ENCODE results near the gene KCTD20.

DNA sequence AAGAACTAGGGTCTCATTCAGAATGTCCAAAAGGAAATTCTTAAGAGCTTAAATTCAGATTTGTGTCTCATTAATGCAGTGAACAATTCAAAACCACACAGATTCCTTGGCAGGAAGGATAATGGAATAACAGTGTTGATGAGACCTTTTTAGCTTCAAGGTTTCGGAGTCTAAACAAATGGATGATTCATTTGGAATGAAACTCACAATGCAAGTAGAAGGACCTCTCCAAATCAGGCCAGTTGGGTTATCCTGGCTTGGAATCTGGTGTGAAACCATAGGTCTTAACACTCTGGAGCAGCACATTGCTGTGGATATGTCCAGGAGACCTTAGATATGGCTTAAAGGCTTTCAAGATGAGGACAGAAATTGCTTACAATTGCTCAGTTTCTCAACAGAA lies 44.9 kb downstream of the KCTD20 start:
- TF ChIP-seq, protein P1, sequence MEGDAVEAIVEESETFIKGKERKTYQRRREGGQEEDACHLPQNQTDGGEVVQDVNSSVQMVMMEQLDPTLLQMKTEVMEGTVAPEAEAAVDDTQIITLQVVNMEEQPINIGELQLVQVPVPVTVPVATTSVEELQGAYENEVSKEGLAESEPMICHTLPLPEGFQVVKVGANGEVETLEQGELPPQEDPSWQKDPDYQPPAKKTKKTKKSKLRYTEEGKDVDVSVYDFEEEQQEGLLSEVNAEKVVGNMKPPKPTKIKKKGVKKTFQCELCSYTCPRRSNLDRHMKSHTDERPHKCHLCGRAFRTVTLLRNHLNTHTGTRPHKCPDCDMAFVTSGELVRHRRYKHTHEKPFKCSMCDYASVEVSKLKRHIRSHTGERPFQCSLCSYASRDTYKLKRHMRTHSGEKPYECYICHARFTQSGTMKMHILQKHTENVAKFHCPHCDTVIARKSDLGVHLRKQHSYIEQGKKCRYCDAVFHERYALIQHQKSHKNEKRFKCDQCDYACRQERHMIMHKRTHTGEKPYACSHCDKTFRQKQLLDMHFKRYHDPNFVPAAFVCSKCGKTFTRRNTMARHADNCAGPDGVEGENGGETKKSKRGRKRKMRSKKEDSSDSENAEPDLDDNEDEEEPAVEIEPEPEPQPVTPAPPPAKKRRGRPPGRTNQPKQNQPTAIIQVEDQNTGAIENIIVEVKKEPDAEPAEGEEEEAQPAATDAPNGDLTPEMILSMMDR (conservative IDR thresholded peaks at IDR 0.05; ENCODE audit: low read depth in 2 of 2) = no peak
- TF ChIP-seq, protein P2, sequence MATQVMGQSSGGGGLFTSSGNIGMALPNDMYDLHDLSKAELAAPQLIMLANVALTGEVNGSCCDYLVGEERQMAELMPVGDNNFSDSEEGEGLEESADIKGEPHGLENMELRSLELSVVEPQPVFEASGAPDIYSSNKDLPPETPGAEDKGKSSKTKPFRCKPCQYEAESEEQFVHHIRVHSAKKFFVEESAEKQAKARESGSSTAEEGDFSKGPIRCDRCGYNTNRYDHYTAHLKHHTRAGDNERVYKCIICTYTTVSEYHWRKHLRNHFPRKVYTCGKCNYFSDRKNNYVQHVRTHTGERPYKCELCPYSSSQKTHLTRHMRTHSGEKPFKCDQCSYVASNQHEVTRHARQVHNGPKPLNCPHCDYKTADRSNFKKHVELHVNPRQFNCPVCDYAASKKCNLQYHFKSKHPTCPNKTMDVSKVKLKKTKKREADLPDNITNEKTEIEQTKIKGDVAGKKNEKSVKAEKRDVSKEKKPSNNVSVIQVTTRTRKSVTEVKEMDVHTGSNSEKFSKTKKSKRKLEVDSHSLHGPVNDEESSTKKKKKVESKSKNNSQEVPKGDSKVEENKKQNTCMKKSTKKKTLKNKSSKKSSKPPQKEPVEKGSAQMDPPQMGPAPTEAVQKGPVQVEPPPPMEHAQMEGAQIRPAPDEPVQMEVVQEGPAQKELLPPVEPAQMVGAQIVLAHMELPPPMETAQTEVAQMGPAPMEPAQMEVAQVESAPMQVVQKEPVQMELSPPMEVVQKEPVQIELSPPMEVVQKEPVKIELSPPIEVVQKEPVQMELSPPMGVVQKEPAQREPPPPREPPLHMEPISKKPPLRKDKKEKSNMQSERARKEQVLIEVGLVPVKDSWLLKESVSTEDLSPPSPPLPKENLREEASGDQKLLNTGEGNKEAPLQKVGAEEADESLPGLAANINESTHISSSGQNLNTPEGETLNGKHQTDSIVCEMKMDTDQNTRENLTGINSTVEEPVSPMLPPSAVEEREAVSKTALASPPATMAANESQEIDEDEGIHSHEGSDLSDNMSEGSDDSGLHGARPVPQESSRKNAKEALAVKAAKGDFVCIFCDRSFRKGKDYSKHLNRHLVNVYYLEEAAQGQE (IDR thresholded peaks at IDR 0.05; ENCODE audit: unreplicated experiment) = no peak
- TF ChIP-seq EZH2 (IDR thresholded peaks at IDR 0.05; ENCODE audit: low read depth, unreplicated experiment) (no peak), POLR2AphosphoS5 (IDR thresholded peaks at IDR 0.05; ENCODE audit: low read depth) (no peak), EZH2phosphoT487 (IDR thresholded peaks at IDR 0.05; ENCODE audit: unreplicated experiment) (no peak), CREB1 (CRISPR knock-in tag; IDR thresholded peaks at IDR 0.05; ENCODE audit: low read depth) (no peak), JUNB (IDR thresholded peaks at IDR 0.05; ENCODE audit: unreplicated experiment) (no peak), STAT1 (IDR thresholded peaks at IDR 0.05; ENCODE audit: unreplicated experiment) (no peak)
- TF ChIP-seq, protein P3, sequence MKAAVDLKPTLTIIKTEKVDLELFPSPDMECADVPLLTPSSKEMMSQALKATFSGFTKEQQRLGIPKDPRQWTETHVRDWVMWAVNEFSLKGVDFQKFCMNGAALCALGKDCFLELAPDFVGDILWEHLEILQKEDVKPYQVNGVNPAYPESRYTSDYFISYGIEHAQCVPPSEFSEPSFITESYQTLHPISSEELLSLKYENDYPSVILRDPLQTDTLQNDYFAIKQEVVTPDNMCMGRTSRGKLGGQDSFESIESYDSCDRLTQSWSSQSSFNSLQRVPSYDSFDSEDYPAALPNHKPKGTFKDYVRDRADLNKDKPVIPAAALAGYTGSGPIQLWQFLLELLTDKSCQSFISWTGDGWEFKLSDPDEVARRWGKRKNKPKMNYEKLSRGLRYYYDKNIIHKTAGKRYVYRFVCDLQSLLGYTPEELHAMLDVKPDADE (IDR thresholded peaks at IDR 0.05) = no peak
